HepG2 (cell line): ENCODE data around the gene CCSER2.

ENCODE experiments used
- CHD2 ChIP-seq: IDR thresholded peaks from 2 replicates; pipeline ENCODE4 v1.6.1; 2011; ENCODE audit warnings: low read depth, low read length, improper control_type of control experiment
- HMG20B ChIP-seq: conservative IDR thresholded peaks from 2 replicates; pipeline ENCODE4 v1.6.1; 2016; ENCODE audit warnings: missing genetic modification reagents, missing compliant biosample characterization
- MEIS2 ChIP-seq: sonication (generic); formaldehyde crosslinking; IDR thresholded peaks from 2 replicates; pipeline ENCODE4 v1.9.0; 2021; ENCODE audit warnings: mild to moderate bottlenecking, missing genetic modification reagents
- POLR2AphosphoS5 ChIP-seq: IDR thresholded peaks from 2 replicates; pipeline ENCODE4 v1.6.1; 2012; ENCODE audit warnings: low read depth, low read length
- SOX13 ChIP-seq, 3 experiments: fragments of 450-650 bp in 1 of 3; sonication (generic) in 1 of 3; formaldehyde crosslinking in 1 of 3; IDR thresholded peaks in 2 of 3; conservative IDR thresholded peaks in 1 of 3; 2 replicates each; pipeline versions ENCODE4 v1.5.0 to v1.6.1; 2016 to 2020; ENCODE audit warnings: antibody characterized with exemption in 1 of 3, mild to moderate bottlenecking in 1 of 3, missing compliant biosample characterization in 1 of 3, missing genetic modification reagents in 1 of 3, moderate library complexity in 1 of 3
- TAF1 ChIP-seq: sonication (generic); formaldehyde crosslinking; IDR thresholded peaks from 2 replicates; pipeline ENCODE4 v1.4.0; 2020; ENCODE audit warnings: missing genetic modification reagents
- ZNF672 ChIP-seq: sonication (generic); formaldehyde crosslinking; IDR thresholded peaks from 2 replicates; pipeline ENCODE4 v1.8.1; 2022; ENCODE audit warnings: missing genetic modification reagents
- TF ChIP-seq, protein P1 (sequence below): sonication (generic); formaldehyde crosslinking; IDR thresholded peaks from 2 replicates; pipeline ENCODE4 v1.8.0; 2022; ENCODE audit warnings: missing genetic modification reagents, mild to moderate bottlenecking, inconsistent platforms, borderline replicate concordance
- TF ChIP-seq, protein P2 (sequence below): sonication (generic); formaldehyde crosslinking; IDR thresholded peaks from 2 replicates; pipeline ENCODE4 v1.4.0; 2020; ENCODE audit warnings: low read depth, missing genetic modification reagents
- TF ChIP-seq, protein P3 (sequence below): sonication (generic); formaldehyde crosslinking; conservative IDR thresholded peaks from 2 replicates; pipeline ENCODE4 v1.8.1; 2023; ENCODE audit warnings: missing genetic modification reagents

DNA sequence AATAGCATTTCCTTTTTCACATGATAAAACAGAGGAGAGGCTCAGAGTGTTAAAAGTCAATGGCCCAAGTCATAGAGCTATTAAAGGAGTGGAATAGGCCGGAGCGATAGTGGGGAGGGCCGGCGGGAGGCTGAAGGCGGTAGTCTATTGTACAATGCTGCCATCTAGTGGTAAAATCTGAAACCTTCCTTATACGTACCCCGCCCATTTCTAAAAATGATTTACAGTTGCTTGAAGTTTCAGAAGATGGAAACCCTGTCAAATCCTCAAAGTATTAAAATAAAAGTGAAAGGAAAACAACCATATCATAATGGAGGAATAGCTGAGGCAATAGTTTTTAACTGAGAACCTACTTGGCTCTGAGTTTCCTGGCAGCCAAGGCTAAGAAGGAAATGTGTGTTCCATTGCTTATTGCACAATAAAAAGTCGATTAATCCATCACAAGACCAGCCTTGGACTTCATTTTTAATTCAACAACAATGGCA, 209.1 kb downstream of the CCSER2 start:
- TF ChIP-seq, protein P1, sequence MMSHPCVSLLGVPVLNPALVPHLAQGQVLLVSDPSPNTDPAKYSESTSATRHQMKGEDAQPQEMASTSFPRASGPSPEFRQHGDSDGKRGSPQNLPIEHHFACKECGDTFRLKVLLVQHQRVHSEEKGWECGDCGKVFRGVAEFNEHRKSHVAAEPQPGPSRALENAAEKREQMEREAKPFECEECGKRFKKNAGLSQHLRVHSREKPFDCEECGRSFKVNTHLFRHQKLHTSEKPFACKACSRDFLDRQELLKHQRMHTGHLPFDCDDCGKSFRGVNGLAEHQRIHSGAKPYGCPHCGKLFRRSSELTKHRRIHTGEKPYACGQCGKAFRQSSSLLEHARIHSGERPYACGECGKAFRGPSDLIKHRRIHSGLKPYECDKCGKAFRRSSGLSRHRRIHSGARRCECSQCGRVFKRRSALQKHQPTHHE = no peak
- no peak for TF ChIP-seq TAF1 (CRISPR knock-in tag)
- TF ChIP-seq, protein P2, sequence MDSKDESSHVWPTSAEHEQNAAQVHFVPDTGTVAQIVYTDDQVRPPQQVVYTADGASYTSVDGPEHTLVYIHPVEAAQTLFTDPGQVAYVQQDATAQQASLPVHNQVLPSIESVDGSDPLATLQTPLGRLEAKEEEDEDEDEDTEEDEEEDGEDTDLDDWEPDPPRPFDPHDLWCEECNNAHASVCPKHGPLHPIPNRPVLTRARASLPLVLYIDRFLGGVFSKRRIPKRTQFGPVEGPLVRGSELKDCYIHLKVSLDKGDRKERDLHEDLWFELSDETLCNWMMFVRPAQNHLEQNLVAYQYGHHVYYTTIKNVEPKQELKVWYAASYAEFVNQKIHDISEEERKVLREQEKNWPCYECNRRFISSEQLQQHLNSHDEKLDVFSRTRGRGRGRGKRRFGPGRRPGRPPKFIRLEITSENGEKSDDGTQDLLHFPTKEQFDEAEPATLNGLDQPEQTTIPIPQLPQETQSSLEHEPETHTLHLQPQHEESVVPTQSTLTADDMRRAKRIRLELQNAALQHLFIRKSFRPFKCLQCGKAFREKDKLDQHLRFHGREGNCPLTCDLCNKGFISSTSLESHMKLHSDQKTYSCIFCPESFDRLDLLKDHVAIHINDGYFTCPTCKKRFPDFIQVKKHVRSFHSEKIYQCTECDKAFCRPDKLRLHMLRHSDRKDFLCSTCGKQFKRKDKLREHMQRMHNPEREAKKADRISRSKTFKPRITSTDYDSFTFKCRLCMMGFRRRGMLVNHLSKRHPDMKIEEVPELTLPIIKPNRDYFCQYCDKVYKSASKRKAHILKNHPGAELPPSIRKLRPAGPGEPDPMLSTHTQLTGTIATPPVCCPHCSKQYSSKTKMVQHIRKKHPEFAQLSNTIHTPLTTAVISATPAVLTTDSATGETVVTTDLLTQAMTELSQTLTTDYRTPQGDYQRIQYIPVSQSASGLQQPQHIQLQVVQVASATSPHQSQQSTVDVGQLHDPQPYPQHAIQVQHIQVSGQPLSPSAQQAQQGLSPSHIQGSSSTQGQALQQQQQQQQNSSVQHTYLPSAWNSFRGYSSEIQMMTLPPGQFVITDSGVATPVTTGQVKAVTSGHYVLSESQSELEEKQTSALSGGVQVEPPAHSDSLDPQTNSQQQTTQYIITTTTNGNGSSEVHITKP (CRISPR knock-in tag) = no peak
- TF ChIP-seq HMG20B (CRISPR knock-in tag) = no peak
- TF ChIP-seq SOX13 (IDR thresholded peaks at IDR 0.05) = no peak
- TF ChIP-seq SOX13 (CRISPR knock-in tag; conservative IDR thresholded peaks at IDR 0.05 in 1 of 2, IDR thresholded peaks at IDR 0.05 in 1 of 2) = no peak
- no peak for TF ChIP-seq POLR2AphosphoS5
- TF ChIP-seq, protein P3, sequence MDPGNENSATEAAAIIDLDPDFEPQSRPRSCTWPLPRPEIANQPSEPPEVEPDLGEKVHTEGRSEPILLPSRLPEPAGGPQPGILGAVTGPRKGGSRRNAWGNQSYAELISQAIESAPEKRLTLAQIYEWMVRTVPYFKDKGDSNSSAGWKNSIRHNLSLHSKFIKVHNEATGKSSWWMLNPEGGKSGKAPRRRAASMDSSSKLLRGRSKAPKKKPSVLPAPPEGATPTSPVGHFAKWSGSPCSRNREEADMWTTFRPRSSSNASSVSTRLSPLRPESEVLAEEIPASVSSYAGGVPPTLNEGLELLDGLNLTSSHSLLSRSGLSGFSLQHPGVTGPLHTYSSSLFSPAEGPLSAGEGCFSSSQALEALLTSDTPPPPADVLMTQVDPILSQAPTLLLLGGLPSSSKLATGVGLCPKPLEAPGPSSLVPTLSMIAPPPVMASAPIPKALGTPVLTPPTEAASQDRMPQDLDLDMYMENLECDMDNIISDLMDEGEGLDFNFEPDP = no peak
- TF ChIP-seq CHD2 = no peak
- no peak for TF ChIP-seq ZNF672 (CRISPR knock-in tag)
- TF ChIP-seq MEIS2 (CRISPR knock-in tag) = no peak
